Keratinocyte (primary cell): Measurements from ENCODE around the gene OR13J1. TPM values are rescaled to one million over a fixed set of nuclear protein-coding genes. Genes with fewer than 3 reads are reported as not detected.
A peak's percentile ranks its signal among the peaks of the same experiment; 100 is the strongest.

Experiments used
- DNase-seq: peaks from one replicate; pipeline ENCODE4 v3.0.0-alpha.2; 2011; ENCODE audit warnings: low read depth, missing footprints, low spot score
- FAIRE-seq: peaks from 2 replicates; lab custom pipeline; 2011; peaks lifted over from hg19 to GRCh38; lab: Jason Lieb, UNC
- H2AFZ ChIP-seq: 2 replicates; pipeline ENCODE4 v1.6.0; 2012; ENCODE audit warnings: low read length, control low read depth, inconsistent platforms; ENCODE audit not compliant: control insufficient read depth
- H3K27ac ChIP-seq: 2 replicates; pipeline ENCODE4 v1.5.1; 2011; ENCODE audit warnings: low read length; ENCODE audit not compliant: control insufficient read depth, insufficient read depth
- H3K27me3 ChIP-seq: 3 replicates; pipeline ENCODE4 v1.6.0; 2011; ENCODE audit warnings: low read length; ENCODE audit not compliant: control insufficient read depth, insufficient read depth; ENCODE audit errors: extremely low read depth
- H3K36me3 ChIP-seq, 2 experiments: 2 replicates in 1 of 2; 3 replicates in 1 of 2; pipeline ENCODE4 v1.5.1; 2011; ENCODE audit warnings: low read length in 2 of 2, mild to moderate bottlenecking in 1 of 2; ENCODE audit not compliant: control insufficient read depth in 2 of 2, insufficient read depth in 2 of 2; ENCODE audit errors: extremely low read depth in 1 of 2
- H3K4me1 ChIP-seq: 3 replicates; pipeline ENCODE4 v1.5.1; 2011; ENCODE audit warnings: low read length; ENCODE audit not compliant: control insufficient read depth, insufficient read depth; ENCODE audit errors: extremely low read depth
- H3K4me2 ChIP-seq: 3 replicates; pipeline ENCODE4 v1.6.0; 2011; ENCODE audit warnings: low read depth, low read length; ENCODE audit not compliant: control insufficient read depth, insufficient read depth; ENCODE audit errors: extremely low read depth
- H3K4me3 ChIP-seq, 3 experiments: fragments of 200-600 bp in 1 of 3; sonication (generic) in 1 of 3; 2 replicates in 2 of 3; 3 replicates in 1 of 3; pipeline ENCODE4 v1.5.1; 2011 to 2016; ENCODE audit warnings: low read length in 3 of 3, mild to moderate bottlenecking in 3 of 3, control low read depth in 2 of 3, inconsistent platforms in 1 of 3, low read depth in 1 of 3, mixed read lengths in 1 of 3, mixed run types in 1 of 3, moderate library complexity in 1 of 3; ENCODE audit not compliant: control insufficient read depth in 2 of 3, insufficient read depth in 2 of 3; ENCODE audit errors: extremely low read depth in 1 of 3
- H3K79me2 ChIP-seq: 2 replicates; pipeline ENCODE4 v1.6.0; 2012; ENCODE audit warnings: low read length; ENCODE audit not compliant: control insufficient read depth, insufficient read depth
- H3K9ac ChIP-seq: 3 replicates; pipeline ENCODE4 v1.6.0; 2011; ENCODE audit warnings: low read length; ENCODE audit not compliant: control insufficient read depth, insufficient read depth; ENCODE audit errors: extremely low read depth
- H3K9me1 ChIP-seq: 3 replicates; pipeline ENCODE4 v1.6.0; 2011; ENCODE audit warnings: low read length; ENCODE audit not compliant: control insufficient read depth, insufficient read depth; ENCODE audit errors: extremely low read depth
- H3K9me3 ChIP-seq: 2 replicates; pipeline ENCODE4 v1.5.1; 2012; ENCODE audit warnings: low read depth, low read length; ENCODE audit not compliant: control insufficient read depth
- H4K20me1 ChIP-seq: 3 replicates; pipeline ENCODE4 v1.6.0; 2011; ENCODE audit warnings: low read length; ENCODE audit not compliant: control insufficient read depth, insufficient read depth; ENCODE audit errors: extremely low read depth
- CTCF ChIP-seq, 3 experiments: IDR thresholded peaks in 1 of 3; conservative IDR thresholded peaks in 1 of 3; optimal IDR thresholded peaks in 1 of 3; 2 replicates in 2 of 3; 3 replicates in 1 of 3; pipeline versions ENCODE3 to v1.5.1; 2011; ENCODE audit warnings: low read length in 3 of 3, mild to moderate bottlenecking in 3 of 3, moderate library complexity in 2 of 3, control low read depth in 1 of 3, inconsistent platforms in 1 of 3; ENCODE audit not compliant: insufficient read depth in 2 of 3; ENCODE audit errors: extremely low read depth in 1 of 3
- EZH2 ChIP-seq: IDR thresholded peaks from one replicate; pipeline ENCODE4 v1.6.1; 2012; ENCODE audit warnings: inconsistent platforms, mild to moderate bottlenecking, low read length, moderate library complexity
- dilution Hi-C: fragments of 300-500 bp; cut with MboI; formaldehyde crosslinking; loops from one replicate; pipeline ENCODE4 v1.7.0; 2020; ENCODE audit warnings: low sequenced_read_pairs; ENCODE audit not compliant: extremely low pct_ligation_motif_present
- polyA plus RNA-seq, 5 experiments: library from polyadenylated mRNA; depleted of rRNA in 3 of 5; stranded (reverse) in 3 of 5; stranded (forward) in 1 of 5; unstranded in 1 of 5; fragments of >200 nt; gene quantifications; 1 replicate in 1 of 5; 2 replicates in 3 of 5; 3 replicates in 1 of 5; pipeline versions ENCODE4 v1.2.1 to v1.2.3, GENCODE V29; 2011 to 2012; ENCODE audit warnings: missing spikeins in 2 of 5, low read depth in 1 of 5, low replicate concordance in 1 of 5

The OR13J1 gene
- polyA plus RNA-seq, 1 donor (not counting 4 experiments of a cell fraction or from before 2014, with no cell fraction given), result not detected

GRCh38 chr9:35847792-35848572 lies 22.2 kb downstream of the OR13J1 start:
- peaks cover 2% of the 10 kb centered on the region for H3K9me1 ChIP-seq
- peak overlapping the region; percentile 37 for H3K27ac ChIP-seq
- no peak overlapping the region for H3K4me3 ChIP-seq
- H3K4me1 ChIP-seq, result peaks cover 37% of the 10 kb centered on the region
- DNase-seq (peak; percentile 86), FAIRE-seq (peak; percentile 97)
- H3K9me3 ChIP-seq, result no peaks in the 10 kb centered on the region
- H2AFZ ChIP-seq, result no peak overlapping the region
- no peak for TF ChIP-seq EZH2
- TF ChIP-seq CTCF (optimal IDR thresholded peaks at IDR 0.05 in 1 of 3, IDR thresholded peaks at IDR 0.05 in 1 of 3, conservative IDR thresholded peaks at IDR 0.05 in 1 of 3; ENCODE audit: extremely low read depth in 1 of 3, insufficient read depth in 2 of 3, low read length in 3 of 3), result no peak
- H3K79me2 ChIP-seq, result no peaks in the 10 kb centered on the region
- no peaks in the 10 kb centered on the region for H4K20me1 ChIP-seq
- peaks cover 0 to 1% of the 10 kb centered on the region in 2 experiments for H3K36me3 ChIP-seq
- H3K9ac ChIP-seq, result no peak overlapping the region
- H3K27me3 ChIP-seq, result no peaks in the 10 kb centered on the region
- dilution Hi-C loops, result no loop called here
- peak overlapping the region; percentile 66 for H3K4me2 ChIP-seq

- Histone ChIP-seq H3K9me3 (no peaks in the 10 kb centered on the region), H3K27ac (peak overlapping the region; percentile 53), H3K4me3 (peak overlapping the region in 1 of 3 experiments; percentile 17), H3K4me1 (peaks cover 37% of the 10 kb centered on the region), H3K9me1 (peaks cover 2% of the 10 kb centered on the region), H3K4me2 (peak overlapping the region; percentile 34), H3K36me3 (peaks cover 0 to 1% of the 10 kb centered on the region in 2 experiments), H3K27me3 (no peaks in the 10 kb centered on the region), H3K79me2 (no peaks in the 10 kb centered on the region), H2AFZ (peak overlapping the region; percentile 42), H3K9ac (peak overlapping the region; percentile 4), H4K20me1 (no peaks in the 10 kb centered on the region)
- FAIRE-seq, result peak; percentile 52
- DNase-seq, result no peak
- no peak for TF ChIP-seq CTCF (optimal IDR thresholded peaks at IDR 0.05 in 1 of 3, IDR thresholded peaks at IDR 0.05 in 1 of 3, conservative IDR thresholded peaks at IDR 0.05 in 1 of 3; ENCODE audit: extremely low read depth in 1 of 3, insufficient read depth in 2 of 3, low read length in 3 of 3)
- dilution Hi-C loops, result no loop called here
Observed at GRCh38 chr9:35845824-35846771, 24.1 kb downstream of the OR13J1 start.
